Stimulated activated CD8-positive, alpha-beta memory T cell treated with anti-CD3 and anti-CD28 coated beads, Interleukin-12 subunit alpha, Interleukin-12 subunit beta, amount 100 ng/mL, for 4 hours (primary cell): ENCODE results near the gene TEDC1.

Experiments
- DNase-seq: peaks from one replicate; pipeline ENCODE4 v3.0.0-alpha.2; 2020; ENCODE audit warnings: low read depth

TEDC1 gene

GRCh38 chr14:105497671-105498429, 6.8 kb downstream of the TEDC1 start:
- DNase-seq = no peak

- no peak for DNase-seq
These were observed 7.6 kb downstream of the TEDC1 start for GRCh38 chr14:105498430-105499255.

DNA sequence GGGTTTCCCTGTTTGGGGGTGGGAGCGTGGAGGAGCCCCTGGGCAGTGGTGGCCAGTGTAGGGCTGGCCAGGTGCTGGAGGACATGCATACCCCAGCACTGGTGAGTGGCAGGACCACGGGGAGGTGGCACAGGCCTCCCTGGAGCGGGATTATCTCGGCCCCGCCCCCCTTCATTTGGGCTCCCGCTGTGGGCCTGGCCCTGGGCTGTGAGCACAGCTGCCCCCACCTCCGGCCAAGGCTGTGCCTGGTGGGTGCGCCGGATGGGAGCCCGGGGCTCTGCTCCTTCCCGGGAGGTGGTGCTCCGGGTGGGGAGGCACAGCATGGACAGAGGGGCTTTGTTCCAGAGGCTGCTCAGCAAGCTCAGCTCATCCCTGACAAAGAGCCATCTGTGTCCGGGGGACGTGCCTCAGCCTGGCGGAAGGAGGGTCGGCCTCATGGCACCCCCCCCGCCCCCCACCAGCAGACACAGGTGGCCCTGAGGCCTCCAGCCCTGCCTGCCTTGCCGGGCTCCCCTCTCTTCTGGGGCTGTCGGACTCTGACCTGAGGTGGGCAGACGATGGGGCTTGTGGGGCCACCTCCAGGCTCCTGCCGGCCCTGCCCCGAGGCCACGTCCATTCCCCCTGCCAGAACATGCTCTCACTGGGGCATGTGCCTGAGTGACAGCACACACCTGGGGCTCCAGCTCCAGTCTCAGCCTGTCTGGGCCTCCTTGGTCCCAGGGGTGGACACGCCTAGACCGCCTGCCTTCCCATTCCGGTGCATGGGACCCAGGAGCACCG, 8.4 kb downstream of the TEDC1 start:
- DNase-seq = no peak

GRCh38 chr14:105500036-105500725, 9.1 kb downstream of the TEDC1 start:
- DNase-seq = no peak

GRCh38 chr14:105500726-105501101, 9.7 kb downstream of the TEDC1 start:
- no peak for DNase-seq

- no peak for DNase-seq
These were observed 10.7 kb downstream of the TEDC1 start for GRCh38 chr14:105501504-105502291.

DNA sequence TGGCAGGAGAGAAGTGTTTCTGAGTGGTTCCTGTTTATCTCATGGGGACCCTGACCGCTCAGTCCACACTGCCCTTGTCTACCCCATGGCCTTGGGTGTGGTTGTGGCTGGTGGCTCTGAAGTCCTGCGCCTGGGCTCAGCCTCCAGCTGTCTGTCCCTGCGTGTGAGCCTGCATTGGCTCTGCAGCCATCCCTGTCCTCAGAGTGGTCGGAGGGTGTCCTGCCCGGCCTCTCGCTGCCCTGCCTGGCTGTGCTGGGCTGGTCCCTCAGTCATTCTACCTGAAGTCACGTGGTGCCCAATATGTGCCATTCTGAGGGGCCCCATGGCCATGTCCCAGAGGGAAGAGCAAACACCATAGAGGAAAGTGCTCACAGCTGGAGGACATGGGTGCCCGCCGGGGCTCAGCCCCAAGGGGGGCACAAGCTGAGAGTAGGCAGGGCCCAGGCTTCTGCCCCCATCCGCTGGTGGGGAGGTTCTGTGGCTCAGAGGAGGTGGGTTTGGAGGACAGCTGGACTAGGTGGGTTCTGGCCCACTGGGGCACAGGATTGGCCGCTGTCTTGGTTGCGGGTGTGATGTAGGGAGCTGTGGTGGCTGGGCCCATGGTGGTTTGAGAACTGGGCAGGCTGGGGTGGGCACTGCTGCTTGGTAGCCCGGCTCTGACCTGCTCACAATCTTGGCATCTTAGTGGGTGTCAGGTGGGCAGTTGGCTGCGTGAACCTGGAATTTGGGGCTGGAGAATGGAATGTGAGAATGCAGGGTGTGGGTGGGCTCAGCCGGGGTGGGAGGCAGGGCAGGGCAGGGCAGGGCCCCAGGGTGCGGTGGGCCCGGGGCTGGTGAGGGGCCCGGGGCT, 11.6 kb downstream of the TEDC1 start:
- no peak for DNase-seq

GRCh38 chr14:105503296-105503640, 12.2 kb downstream of the TEDC1 start:
- no peak for DNase-seq

DNA sequence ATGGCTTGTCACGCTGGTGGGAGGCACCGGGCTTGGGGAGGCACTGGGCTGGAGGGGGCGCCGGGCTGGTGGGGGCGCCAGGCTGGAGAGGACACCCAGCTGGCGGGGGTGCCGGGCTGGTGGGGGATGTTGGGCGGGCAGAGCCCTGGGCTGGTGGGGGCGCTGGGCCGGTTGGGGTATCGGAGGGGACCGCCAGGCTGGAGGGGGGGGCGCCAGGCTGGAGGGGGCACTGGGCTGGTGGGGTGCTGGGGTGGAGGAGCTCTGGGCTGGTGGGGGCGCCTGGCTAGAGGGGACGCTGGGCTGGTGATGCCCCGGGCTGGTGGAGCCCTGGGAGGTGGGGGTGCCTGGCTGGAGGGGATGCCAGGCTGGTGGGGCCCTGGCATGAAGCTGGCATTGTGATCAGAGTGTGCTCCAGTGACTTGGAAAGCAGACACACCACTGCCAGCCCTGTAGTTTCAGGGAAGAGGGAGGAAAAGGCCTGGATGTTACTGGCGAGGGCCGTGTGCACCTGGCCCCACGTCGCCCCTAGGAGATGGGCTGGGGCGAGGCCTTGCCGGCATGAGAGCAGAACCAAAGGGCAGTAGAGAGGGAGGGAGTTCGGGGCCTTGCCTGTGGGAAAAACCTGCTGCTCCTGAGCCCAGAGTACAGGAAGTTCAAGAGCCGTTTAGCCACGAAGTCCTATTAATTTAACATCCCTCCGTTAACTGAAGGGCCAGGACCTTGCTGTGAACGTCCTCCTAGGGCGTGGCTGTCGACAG, 13.1 kb downstream of the TEDC1 start:
- DNase-seq = no peak

GRCh38 chr14:105505101-105505500, 14.1 kb downstream of the TEDC1 start:
- no peak for DNase-seq

DNA sequence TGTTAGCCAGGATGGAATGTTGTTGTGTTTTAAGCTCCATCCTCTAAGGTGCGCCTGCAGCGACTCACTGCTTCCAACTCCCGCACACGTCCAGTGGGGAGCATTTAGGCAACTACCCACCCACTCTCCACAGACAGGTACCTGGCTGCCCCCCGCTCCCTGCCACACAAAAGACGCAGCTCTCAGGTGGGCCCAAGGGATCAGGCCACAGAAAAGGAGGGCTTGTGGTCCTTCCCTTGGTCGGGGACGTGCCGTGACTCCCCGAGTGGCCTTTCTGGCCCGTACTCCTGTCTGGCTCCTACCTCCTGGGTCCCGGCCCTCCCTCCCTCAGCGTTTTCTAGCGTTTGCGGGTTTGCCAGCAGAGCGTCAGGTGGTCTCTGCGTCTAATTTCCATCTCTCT, 16.2 kb downstream of the TEDC1 start:
- no peak for DNase-seq

DNA sequence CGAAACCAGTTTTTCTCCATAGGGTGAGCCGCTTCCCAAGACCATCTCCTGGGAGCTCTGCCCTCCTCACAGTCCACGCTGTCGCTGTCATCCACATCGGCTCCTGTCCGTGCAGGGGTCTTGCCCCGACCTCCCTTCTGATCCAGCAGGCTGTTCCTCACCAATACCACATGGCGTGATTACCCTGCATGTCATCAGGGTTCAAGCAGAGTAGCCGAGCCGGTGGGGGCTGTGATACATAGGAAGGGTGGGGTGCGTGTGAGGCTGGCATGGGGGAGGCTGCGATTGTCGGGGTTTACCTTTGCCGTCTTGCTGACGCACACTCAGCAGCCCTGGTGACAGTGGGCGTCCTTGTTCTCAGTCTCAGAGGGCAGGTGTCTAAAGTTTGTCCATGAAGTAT, 17.0 kb downstream of the TEDC1 start:
- no peak for DNase-seq

- DNase-seq = no peak
These were observed 17.6 kb downstream of the TEDC1 start for GRCh38 chr14:105508601-105509000.

DNA sequence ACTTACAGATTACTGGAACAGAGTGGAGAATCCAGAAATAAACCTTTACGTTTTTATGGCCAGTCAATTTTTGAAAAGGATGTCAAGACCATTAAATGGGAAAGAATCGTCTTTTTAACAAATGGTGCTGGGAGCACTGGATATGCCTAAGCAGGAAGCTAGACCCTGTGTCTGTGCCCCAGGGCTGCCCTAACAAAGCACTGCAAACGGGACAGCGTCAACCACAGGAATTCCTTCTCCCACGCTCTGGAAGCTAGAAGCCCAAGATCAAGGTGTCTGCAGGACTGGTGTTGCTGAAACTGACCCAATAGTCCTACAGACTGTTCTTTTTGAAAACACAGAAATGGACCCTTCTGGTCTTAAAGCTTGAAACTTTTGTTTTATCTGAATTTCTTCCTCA, 26.1 kb downstream of the TEDC1 start:
- DNase-seq = no peak

DNA sequence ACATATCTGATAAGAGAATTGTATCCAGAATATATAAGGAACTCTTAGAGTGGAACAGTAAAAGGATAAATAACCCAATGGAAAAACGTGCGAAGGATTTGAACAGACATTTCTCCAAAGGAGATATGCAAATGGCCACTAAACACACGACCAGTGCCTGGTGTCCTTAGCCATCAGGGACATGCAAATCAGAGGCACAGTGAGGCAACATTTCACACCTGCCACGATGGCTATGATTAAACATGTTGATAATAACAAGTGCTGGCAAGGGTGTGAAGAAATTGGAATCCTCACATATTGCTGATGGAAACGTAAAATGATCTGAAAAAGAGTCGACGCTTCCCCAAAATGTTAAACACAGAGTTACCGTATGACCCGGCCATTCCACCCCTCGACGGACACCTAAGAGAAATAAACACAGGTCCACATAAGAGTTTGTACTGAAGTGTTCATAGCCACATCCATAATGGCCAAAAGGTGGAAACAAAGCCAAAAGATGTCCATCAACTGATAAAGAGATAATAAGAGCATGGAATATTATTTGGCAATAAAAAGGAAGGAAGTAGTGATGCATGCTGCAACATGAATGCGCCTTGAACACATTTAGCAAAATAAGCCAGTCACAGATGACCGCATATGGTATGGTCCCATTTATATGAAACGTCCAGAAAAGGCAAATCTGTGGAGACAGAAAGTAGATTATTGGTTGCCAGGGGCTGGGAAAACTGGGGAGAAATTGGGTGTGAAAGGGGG, 29.1 kb downstream of the TEDC1 start:
- DNase-seq = no peak

- DNase-seq = no peak
These were observed 34.3 kb downstream of the TEDC1 start for GRCh38 chr14:105525326-105525725.

DNA sequence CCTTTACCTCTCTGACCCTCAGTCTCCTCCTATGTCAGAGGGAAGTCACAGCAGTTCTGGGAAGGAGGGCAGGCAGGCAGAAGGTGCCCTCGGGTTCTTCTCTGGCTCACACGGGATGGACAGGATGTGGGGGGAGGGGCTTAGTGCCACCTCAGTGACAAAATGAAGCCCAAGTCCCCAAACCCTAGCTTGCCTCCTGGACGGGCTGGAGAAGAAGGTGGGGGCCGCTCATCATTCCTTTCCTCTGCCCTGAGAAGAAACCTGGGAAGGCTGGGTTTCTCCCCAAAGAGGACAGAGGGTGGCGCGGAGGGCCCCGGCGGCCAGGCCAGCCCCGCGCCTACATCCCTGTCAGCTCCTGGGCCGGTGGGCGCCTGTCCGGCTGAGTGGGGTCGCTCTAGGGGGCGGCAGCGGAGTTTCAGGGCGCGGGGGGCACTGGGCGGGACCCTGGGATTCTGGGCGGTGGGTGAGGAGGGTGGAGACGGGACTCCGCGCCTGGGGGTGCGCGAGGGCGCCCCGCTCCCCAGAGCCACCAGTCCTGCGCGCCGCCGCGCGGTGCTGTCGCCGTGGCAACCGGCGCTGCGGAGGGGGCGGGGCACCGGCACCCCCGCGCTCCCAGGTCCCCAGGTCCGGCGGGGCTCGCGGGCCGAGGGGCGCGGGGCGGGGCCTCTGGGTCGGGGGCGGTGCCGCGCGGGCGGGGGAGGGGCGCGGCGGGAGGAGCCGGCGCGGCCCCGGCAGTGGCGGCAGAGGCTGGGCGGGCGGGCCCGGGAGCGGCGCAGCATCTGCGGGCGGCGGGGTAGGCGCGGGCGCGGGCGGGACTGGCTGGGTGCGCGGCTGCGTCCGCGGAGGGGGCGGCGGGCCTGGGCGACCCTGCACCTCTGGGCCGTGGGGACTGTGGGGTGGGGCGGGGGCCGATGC, 35.1 kb downstream of the TEDC1 start, which contains the start of gene TMEM121:
Gene TMEM121 (plus strand): TSS at position 723 of the 915 bp plus-strand sequence. CDS start 2,252 bp downstream, outside the sequence.
- no peak for DNase-seq
